ENCODE measurements around the gene KIAA1671.

KIAA1671 gene

GRCh38 chr22:25111579-25112517, 159.3 kb downstream of the KIAA1671 start:
- DNase-seq (ENCODE audit: low read depth in 1 of 2, low spot score in 1 of 2): no peak

GRCh38 chr22:25112538-25113253, 160.2 kb downstream of the KIAA1671 start:
- DNase-seq (ENCODE audit: low read depth in 1 of 2, low spot score in 1 of 2): no peak

- no peak for DNase-seq (ENCODE audit: low read depth in 1 of 2, low spot score in 1 of 2)
Measured at GRCh38 chr22:25113316-25113721, 160.8 kb downstream of the KIAA1671 start.

GRCh38 chr22:25114369-25115362, 162.2 kb downstream of the KIAA1671 start:
- no peak for DNase-seq (ENCODE audit: low read depth in 1 of 2, low spot score in 1 of 2)

GRCh38 chr22:25119609-25120008, 167.1 kb downstream of the KIAA1671 start:
- no peak for DNase-seq (ENCODE audit: low read depth in 1 of 2, low spot score in 1 of 2)

- no peak for DNase-seq (ENCODE audit: low read depth in 1 of 2, low spot score in 1 of 2)
Measured at GRCh38 chr22:25120093-25120561, 167.6 kb downstream of the KIAA1671 start.

GRCh38 chr22:25120761-25121212, 168.3 kb downstream of the KIAA1671 start:
- no peak for DNase-seq (ENCODE audit: low read depth in 1 of 2, low spot score in 1 of 2)

- DNase-seq (ENCODE audit: low read depth in 1 of 2, low spot score in 1 of 2): no peak
Measured at GRCh38 chr22:25122136-25122764, 169.7 kb downstream of the KIAA1671 start.

GRCh38 chr22:25123677-25124076, 171.2 kb downstream of the KIAA1671 start:
- no peak for DNase-seq (ENCODE audit: low read depth in 1 of 2, low spot score in 1 of 2)

GRCh38 chr22:25125693-25126357, 173.3 kb downstream of the KIAA1671 start:
- DNase-seq (ENCODE audit: low read depth in 1 of 2, low spot score in 1 of 2): no peak

- no peak for DNase-seq (ENCODE audit: low read depth in 1 of 2, low spot score in 1 of 2)
Measured at GRCh38 chr22:25126510-25126909, 174.0 kb downstream of the KIAA1671 start.

GRCh38 chr22:25127318-25127717, 174.8 kb downstream of the KIAA1671 start:
- DNase-seq (ENCODE audit: low read depth in 1 of 2, low spot score in 1 of 2): no peak

- no peak for DNase-seq (ENCODE audit: low read depth in 1 of 2, low spot score in 1 of 2)
Measured at GRCh38 chr22:25130462-25130861, 177.9 kb downstream of the KIAA1671 start.

GRCh38 chr22:25131198-25131887, 178.8 kb downstream of the KIAA1671 start:
- no peak for DNase-seq (ENCODE audit: low read depth in 1 of 2, low spot score in 1 of 2)

GRCh38 chr22:25134028-25134427, 181.5 kb downstream of the KIAA1671 start:
- DNase-seq (ENCODE audit: low read depth in 1 of 2, low spot score in 1 of 2): no peak

GRCh38 chr22:25134451-25134850, 181.9 kb downstream of the KIAA1671 start:
- no peak for DNase-seq (ENCODE audit: low read depth in 1 of 2, low spot score in 1 of 2)

- no peak for DNase-seq (ENCODE audit: low read depth in 1 of 2, low spot score in 1 of 2)
Measured at GRCh38 chr22:25136953-25137576, 184.5 kb downstream of the KIAA1671 start.

All from activated T-helper 1 cell treated with anti-CD3 and anti-CD28 coated beads, Interleukin-2, amount 50 U/mL, for 16 hours (primary cell).